H1 (cell line): Measurements from ENCODE around the gene EIF2B5. TPM values are rescaled to one million over a fixed set of nuclear protein-coding genes. Genes with fewer than 3 reads are reported as not detected.

Experiments
- CTCF ChIA-PET: fragments of 300-600 bp; sonication (Branson Sonifier 250); formaldehyde crosslinking; loops from one replicate; lab custom pipeline; 2021; ENCODE audit not compliant: partially characterized antibody; lab: Charles Lee
- POLR2A ChIA-PET: fragments of 300-600 bp; sonication (Branson Sonifier 250); formaldehyde crosslinking; loops from one replicate; lab custom pipeline; 2021; ENCODE audit warnings: inconsistent platforms; ENCODE audit not compliant: partially characterized antibody; lab: Charles Lee
- DNase-seq, 2 experiments: peaks; one replicate each; pipeline versions ENCODE4 v3.0.0 to v3.0.0-alpha.2; 2010 to 2022; ENCODE audit warnings: low spot score in 2 of 2, low read depth in 1 of 2, mixed read lengths in 1 of 2
- FAIRE-seq: peaks from 2 replicates; lab custom pipeline; 2011; peaks lifted over from hg19 to GRCh38; lab: Jason Lieb, UNC
- H2AFZ ChIP-seq: 2 replicates; pipeline ENCODE4 v1.8.1; 2012; ENCODE audit warnings: low read length, inconsistent platforms
- H2AK5ac ChIP-seq: 2 replicates; pipeline ENCODE4 v1.6.1; 2013; ENCODE audit warnings: low read depth, low read length
- H2BK120ac ChIP-seq: replicated peaks from 2 replicates; pipeline ENCODE3; 2013; ENCODE audit warnings: low read depth, low read length, inconsistent platforms
- H2BK12ac ChIP-seq: 2 replicates; pipeline ENCODE4 v1.6.1; 2013; ENCODE audit warnings: low read depth, low read length
- H2BK15ac ChIP-seq: 2 replicates; pipeline ENCODE4 v1.6.1; 2013; ENCODE audit warnings: low read length
- H2BK20ac ChIP-seq: 2 replicates; pipeline ENCODE4 v1.6.1; 2013; ENCODE audit warnings: low read length
- H2BK5ac ChIP-seq: 2 replicates; pipeline ENCODE4 v1.6.1; 2013; ENCODE audit warnings: low read depth, low read length
- H3K14ac ChIP-seq: 2 replicates; pipeline ENCODE4 v1.6.1; 2013; ENCODE audit warnings: inconsistent platforms; ENCODE audit not compliant: insufficient read length
- H3K18ac ChIP-seq: 2 replicates; pipeline ENCODE4 v1.6.1; 2013; ENCODE audit warnings: low read length; ENCODE audit errors: extremely low read depth
- H3K23ac ChIP-seq: 2 replicates; pipeline ENCODE4 v1.6.1; 2013; ENCODE audit warnings: inconsistent platforms; ENCODE audit not compliant: insufficient read length
- H3K23me2 ChIP-seq: 2 replicates; pipeline ENCODE4 v1.6.1; 2013; ENCODE audit warnings: low read depth, low read length
- H3K27ac ChIP-seq: 2 replicates; pipeline ENCODE4 v1.6.1; 2011; ENCODE audit warnings: low read depth, low read length, inconsistent platforms
- H3K27me3 ChIP-seq, 4 experiments: replicated peaks in 1 of 4; 1 replicate in 1 of 4; 2 replicates in 3 of 4; pipeline versions ENCODE4 v1.6.1 to v1.8.1; 2011 to 2013; ENCODE audit warnings: low read length in 3 of 4, mild to moderate bottlenecking in 3 of 4, inconsistent platforms in 2 of 4, mixed read lengths in 2 of 4, moderate library complexity in 1 of 4; ENCODE audit not compliant: control insufficient read depth in 3 of 4, insufficient read depth in 3 of 4; ENCODE audit errors: extremely low read depth in 1 of 4
- H3K36me3 ChIP-seq, 4 experiments: 2 replicates each; pipeline versions ENCODE4 v1.6.1 to v1.8.1; 2011 to 2013; ENCODE audit warnings: mild to moderate bottlenecking in 4 of 4, low read length in 3 of 4, moderate library complexity in 2 of 4, control low read depth in 1 of 4, inconsistent platforms in 1 of 4; ENCODE audit not compliant: insufficient read depth in 4 of 4, control insufficient read depth in 2 of 4
- H3K4ac ChIP-seq: replicated peaks from 2 replicates; pipeline ENCODE3; 2013; ENCODE audit warnings: low read length, low read depth, mixed read lengths, inconsistent platforms; ENCODE audit not compliant: insufficient read length
- H3K4me1 ChIP-seq, 4 experiments: replicated peaks in 1 of 4; 1 replicate in 1 of 4; 2 replicates in 3 of 4; pipeline versions ENCODE4 v1.6.1 to v1.8.1; 2011 to 2013; ENCODE audit warnings: low read length in 3 of 4, inconsistent platforms in 2 of 4, mixed read lengths in 1 of 4; ENCODE audit not compliant: insufficient read depth in 4 of 4, control insufficient read depth in 3 of 4
- H3K4me2 ChIP-seq, 2 experiments: 2 replicates each; pipeline versions ENCODE4 v1.6.1 to v1.8.1; 2011 to 2013; ENCODE audit warnings: low read depth in 2 of 2, low read length in 2 of 2, control low read depth in 1 of 2, inconsistent platforms in 1 of 2, mild to moderate bottlenecking in 1 of 2; ENCODE audit not compliant: insufficient read depth in 1 of 2
- H3K4me3 ChIP-seq, 4 experiments: fragments of 200-600, 300-600 bp in 1 of 4; sonication (generic), shearing (Covaris generic), sonication (Bioruptor Twin) in 1 of 4; 2 replicates each; pipeline versions ENCODE4 v1.5.1 to v1.8.1; 2011 to 2016; ENCODE audit warnings: low read length in 4 of 4, low read depth in 3 of 4, control low read depth in 2 of 4, inconsistent platforms in 2 of 4, mild to moderate bottlenecking in 2 of 4, mixed read lengths in 1 of 4, moderate library complexity in 1 of 4; ENCODE audit not compliant: insufficient read depth in 2 of 4; ENCODE audit errors: extremely low read depth in 1 of 4
- H3K56ac ChIP-seq: replicated peaks from 2 replicates; pipeline ENCODE3; 2013; ENCODE audit warnings: low read depth, mild to moderate bottlenecking, mixed read lengths, low read length, inconsistent platforms; ENCODE audit not compliant: insufficient read length
- H3K79me1 ChIP-seq: 2 replicates; pipeline ENCODE4 v1.6.1; 2013; ENCODE audit warnings: low read depth, low read length, control low read depth
- H3K79me2 ChIP-seq, 2 experiments: 2 replicates each; pipeline versions ENCODE4 v1.6.1 to v1.8.1; 2012 to 2013; ENCODE audit warnings: low read length in 2 of 2, mild to moderate bottlenecking in 2 of 2, inconsistent platforms in 1 of 2; ENCODE audit not compliant: insufficient read depth in 2 of 2, control insufficient read depth in 1 of 2
- H3K9ac ChIP-seq, 4 experiments: replicated peaks in 1 of 4; 1 replicate in 1 of 4; 2 replicates in 3 of 4; pipeline versions ENCODE4 v1.6.1 to v1.8.1; 2011 to 2013; ENCODE audit warnings: low read depth in 3 of 4, low read length in 3 of 4, control low read depth in 2 of 4, mild to moderate bottlenecking in 2 of 4, moderate library complexity in 2 of 4, inconsistent platforms in 1 of 4; ENCODE audit errors: extremely low read depth in 1 of 4
- H3K9me3 ChIP-seq, 2 experiments: 2 replicates each; pipeline versions ENCODE4 v1.6.1 to v1.8.1; 2012 to 2013; ENCODE audit warnings: mild to moderate bottlenecking in 2 of 2, moderate library complexity in 2 of 2, control low read depth in 1 of 2, inconsistent platforms in 1 of 2, low read depth in 1 of 2, low read length in 1 of 2, mixed read lengths in 1 of 2; ENCODE audit not compliant: insufficient read depth in 2 of 2
- H4K20me1 ChIP-seq, 2 experiments: replicated peaks in 1 of 2; 2 replicates each; pipeline versions ENCODE3 to v1.8.1; 2011 to 2013; ENCODE audit warnings: inconsistent platforms in 2 of 2, low read length in 2 of 2, mild to moderate bottlenecking in 1 of 2; ENCODE audit not compliant: insufficient read depth in 2 of 2, control insufficient read depth in 1 of 2
- H4K5ac ChIP-seq: 2 replicates; pipeline ENCODE4 v1.6.1; 2013; ENCODE audit warnings: low read length, low read depth, mixed read lengths, inconsistent platforms; ENCODE audit not compliant: insufficient read length
- H4K8ac ChIP-seq: 2 replicates; pipeline ENCODE4 v1.8.0; 2013; ENCODE audit warnings: mild to moderate bottlenecking, moderate library complexity, low read length, inconsistent platforms; ENCODE audit not compliant: insufficient read depth; ENCODE audit errors: extremely low read depth
- H4K91ac ChIP-seq: replicated peaks from 2 replicates; pipeline ENCODE3; 2013; ENCODE audit warnings: low read length, mixed read lengths, inconsistent platforms; ENCODE audit not compliant: insufficient read length
- ASH2L ChIP-seq: fragments of 200-600, 300-600 bp; sonication (generic); IDR thresholded peaks from one replicate; pipeline ENCODE4 v1.7.1; 2017; ENCODE audit warnings: low read length
- CEBPB ChIP-seq: IDR thresholded peaks from 2 replicates; pipeline ENCODE4 v1.6.1; 2012; ENCODE audit warnings: low read depth, low read length
- GABPA ChIP-seq: IDR thresholded peaks from 2 replicates; pipeline ENCODE4 v1.6.1; 2011; ENCODE audit warnings: mild to moderate bottlenecking, low read length, moderate library complexity, borderline replicate concordance; ENCODE audit not compliant: insufficient read depth
- NANOG ChIP-seq: IDR thresholded peaks from 2 replicates; pipeline ENCODE4 v1.6.1; 2011; ENCODE audit warnings: low read length, low read depth, mild to moderate bottlenecking, inconsistent platforms; ENCODE audit not compliant: insufficient read depth, poor library complexity, severe bottlenecking
- NRF1 ChIP-seq: IDR thresholded peaks from 2 replicates; pipeline ENCODE4 v1.6.1; 2011; ENCODE audit warnings: mild to moderate bottlenecking, low read depth, low read length, improper control_type of control experiment
- POLR2A ChIP-seq, 2 experiments: IDR thresholded peaks; 1 replicate in 1 of 2; 2 replicates in 1 of 2; pipeline ENCODE4 v1.6.1; 2011; ENCODE audit warnings: low read depth in 2 of 2, low read length in 2 of 2, mild to moderate bottlenecking in 2 of 2; ENCODE audit errors: control extremely low read depth in 1 of 2
- POLR2AphosphoS5 ChIP-seq: IDR thresholded peaks from 2 replicates; pipeline ENCODE4 v1.6.1; 2011; ENCODE audit warnings: low read depth, low read length
- SP1 ChIP-seq: IDR thresholded peaks from 2 replicates; pipeline ENCODE4 v1.6.1; 2011; ENCODE audit warnings: low read depth, low read length
- SRF ChIP-seq: IDR thresholded peaks from 2 replicates; pipeline ENCODE4 v1.6.1; 2011; ENCODE audit warnings: mild to moderate bottlenecking, low read depth, low read length, moderate library complexity
- TAF1 ChIP-seq: IDR thresholded peaks from 2 replicates; pipeline ENCODE4 v1.6.1; 2011; ENCODE audit warnings: mild to moderate bottlenecking, low read depth, low read length
- TEAD4 ChIP-seq: IDR thresholded peaks from 2 replicates; pipeline ENCODE4 v1.6.1; 2012; ENCODE audit warnings: low read depth, low read length, inconsistent platforms, mixed read lengths
- YY1 ChIP-seq: IDR thresholded peaks from 2 replicates; pipeline ENCODE4 v1.6.1; 2011; ENCODE audit warnings: low read depth, mild to moderate bottlenecking, low read length
- WGBS, 2 experiments: shearing (Covaris generic) in 1 of 2; methylation state at CpG; one replicate each; pipeline versions ENCODE4 v1.1.6 to v1.1.7; 2013 to 2015; ENCODE audit warnings: low lambda C conversion rate in 2 of 2, mixed read lengths in 2 of 2, inconsistent platforms in 1 of 2, low coverage in 1 of 2, missing lambda C conversion rate in 1 of 2; ENCODE audit not compliant: insufficient replicate concordance in 2 of 2, insufficient coverage in 1 of 2, insufficient read length in 1 of 2; ENCODE audit errors: extremely low coverage in 1 of 2, missing lambda C conversion rate in 1 of 2; 5-methylcytosine and 5-hydroxymethylcytosine counted together
- polyA plus RNA-seq, 7 experiments: library from polyadenylated mRNA; depleted of rRNA in 3 of 7; stranded (reverse) in 5 of 7; unstranded in 2 of 7; fragments of >200 nt in 5 of 7; fragments of 200-250 nt in 2 of 7; gene quantifications; 1 replicate in 5 of 7; 2 replicates in 1 of 7; 4 replicates in 1 of 7; pipeline versions ENCODE4 v1.2.1 to v1.2.3, GENCODE V29; 2011 to 2013; ENCODE audit warnings: missing spikeins in 2 of 7, mixed read lengths in 2 of 7
- total RNA-seq: library from RNA; stranded (reverse); fragmentation: NEBNext Ultra II Directional; extraction: Animal tissue kit (Norgen Biotek cat#: 25700); gene quantifications from 2 replicates; pipeline ENCODE4 v1.2.1, GENCODE V29; 2021

Gene EIF2B5
- total and polyA plus RNA-seq, 2 of the 8 experiments (the other 6 are each of a cell fraction or from before 2014, with no cell fraction given): 33.1 to 40.0 TPM

GRCh38 chr3:184174646-184175492, 39.7 kb downstream of the EIF2B5 start, which contains the start of gene AP2M1:
TSS of gene AP2M1 (plus strand) at chr3:184174855. CDS start at chr3:184176994, 2,139 bp downstream.
- peak within 1 kb of the TSS; percentile 92 for H3K4ac ChIP-seq
- H3K23ac ChIP-seq: no peak within 1 kb of the TSS
- peak within 1 kb of the TSS; percentile 68 to 92 (median 86) for H3K4me3 ChIP-seq
- DNase-seq: peak; percentile 96 to 98
- peaks cover 0 to 23% (median 15%) of the 10 kb centered on the region in 4 experiments; a peak in 6 of 7 replicates for H3K4me1 ChIP-seq
- H4K5ac ChIP-seq: peak within 1 kb of the TSS; percentile 53
- no peak within 1 kb of the TSS for H2BK15ac ChIP-seq
- H2AFZ ChIP-seq: peak within 1 kb of the TSS; percentile 48; the same call in 1 of the 2 replicates
- POLR2A ChIA-PET: interaction anchor here (0.6 to 2.6 kb wide), 10 partner anchors 9 to 86 kb away, joined by 3 to 16 read pairs (median 6); partner anchors contain the start of genes ABCF3, DVL3 and EIF2B5
- WGBS, 2 experiments: 1% methylated on average over 54 of the region's 73 CpGs; no CpG with 5 or more reads in 1 of the 2 experiments
- no peak within 1 kb of the TSS for H2BK12ac ChIP-seq
- peaks cover 0 to 13% of the 10 kb centered on the region in 2 experiments for H4K20me1 ChIP-seq
- H2BK120ac ChIP-seq: no peak within 1 kb of the TSS
- H2AK5ac ChIP-seq: no peak within 1 kb of the TSS
- no peak for FAIRE-seq
- peak within 1 kb of the TSS; percentile 90 for H3K18ac ChIP-seq
- peak within 1 kb of the TSS; percentile 91 to 96 for H3K4me2 ChIP-seq
- no peak within 1 kb of the TSS for H2BK20ac ChIP-seq
- peak within 1 kb of the TSS; percentile 86 for H3K56ac ChIP-seq
- CTCF ChIA-PET: interaction anchor here (1.1 to 1.5 kb wide), 3 partner anchors 21 to 116 kb away, joined by 3 read pairs; no protein-coding TSS in a partner anchor
- no peak within 1 kb of the TSS for H3K14ac ChIP-seq
- peaks cover 13% of the 10 kb centered on the region for H3K79me1 ChIP-seq
- peaks cover 0 to 37% of the 10 kb centered on the region in 2 experiments; a peak in 2 of 4 replicates for H3K79me2 ChIP-seq
- H3K23me2 ChIP-seq: peaks cover 8% of the 10 kb centered on the region
- peaks cover 21 to 32% (median 30%) of the 10 kb centered on the region in 4 experiments for H3K36me3 ChIP-seq
- peak within 1 kb of the TSS; percentile 61 for H4K91ac ChIP-seq
- peak within 1 kb of the TSS; percentile 54 to 93 (median 84) for H3K9ac ChIP-seq
- H3K9me3 ChIP-seq: no peaks in the 10 kb centered on the region
- peak within 1 kb of the TSS; percentile 87 for H3K27ac ChIP-seq
- peak within 1 kb of the TSS; percentile 96; the same call in 1 of the 2 replicates for H2BK5ac ChIP-seq
- H4K8ac ChIP-seq: peak within 1 kb of the TSS; percentile 84; the same call in 1 of the 2 replicates
- H3K27me3 ChIP-seq: no peaks in the 10 kb centered on the region
- TF ChIP-seq YY1: peak; percentile 88
- 0 out of 2 replicates have a peak, but pooled peaks have one; percentile 22 for TF ChIP-seq SRF
- no peak for TF ChIP-seq GABPA
- peak; percentile 69 for TF ChIP-seq TAF1
- TF ChIP-seq TEAD4: peak; percentile 94
- TF ChIP-seq POLR2AphosphoS5: peak; percentile 71; the same call in 1 of the 2 replicates
- TF ChIP-seq CEBPB: no peak
- peak; percentile 58 for TF ChIP-seq ASH2L
- peak; percentile 72 for TF ChIP-seq SP1
- TF ChIP-seq POLR2A (IDR thresholded peaks at IDR 0.05; ENCODE audit: control extremely low read depth in 1 of 2, low read depth in 2 of 2, low read length in 2 of 2): peak in 1 of 2 experiments; percentile 71; a peak in 2 of 3 replicates
- no peak for TF ChIP-seq NANOG
- TF ChIP-seq NRF1: peak; percentile 89
